22Rv1 (cell line): Measurements from ENCODE around the gene RTP5.

Source experiments
- ZFX ChIP-seq: fragments of 450-650 bp; IDR thresholded peaks from 2 replicates; pipeline ENCODE4 v1.6.1; 2017; ENCODE audit warnings: antibody characterized with exemption, borderline replicate concordance
- TF ChIP-seq, protein P1 (sequence below): fragments of 450-650 bp; IDR thresholded peaks from 2 replicates; pipeline ENCODE4 v1.5.1; 2017; ENCODE audit warnings: mild to moderate bottlenecking

DNA sequence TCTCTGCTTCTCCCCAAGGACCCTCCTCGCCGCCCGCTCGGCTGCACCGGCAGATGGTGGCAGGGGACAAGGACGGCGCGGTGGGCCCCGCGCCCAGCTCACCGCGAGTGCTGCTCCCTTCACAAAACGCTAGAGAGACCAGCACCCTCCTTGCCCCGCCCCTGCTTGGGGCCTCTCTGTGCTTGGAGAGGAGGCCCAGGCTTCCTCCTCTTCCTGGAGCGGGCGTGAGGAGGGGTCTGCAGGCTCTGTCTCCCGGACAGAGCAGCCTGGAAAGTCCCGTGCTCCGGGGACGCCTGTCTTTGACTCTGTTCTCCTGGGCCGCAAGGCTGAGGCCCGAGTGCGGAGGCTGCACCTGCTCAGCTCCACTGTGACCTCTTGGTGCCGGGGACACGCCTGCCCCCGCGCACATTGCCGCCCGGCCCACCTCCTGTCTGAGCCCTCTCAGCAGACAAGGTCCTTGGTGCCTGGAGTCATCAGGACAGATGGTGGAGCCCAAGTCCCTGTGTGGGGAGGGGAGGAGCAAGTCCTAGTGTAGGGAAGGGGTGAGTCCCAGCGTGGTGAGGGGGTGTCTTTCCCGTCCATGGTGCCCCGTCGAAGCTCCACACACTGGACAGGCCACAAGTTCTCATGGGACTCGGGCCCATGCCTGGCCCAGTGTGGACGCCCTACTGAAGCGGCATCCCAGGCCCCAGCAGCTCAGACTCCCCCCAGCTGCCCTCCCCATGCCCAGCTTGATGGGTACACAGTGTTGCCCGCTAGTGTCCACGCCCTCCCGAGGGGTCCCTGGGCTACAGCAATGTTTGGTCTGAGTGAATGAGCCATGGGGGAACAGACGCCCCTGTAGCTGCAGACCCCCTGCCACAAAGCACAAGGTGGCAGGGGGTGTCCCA, 33.8 kb downstream of the RTP5 start:
- TF ChIP-seq, protein P1, sequence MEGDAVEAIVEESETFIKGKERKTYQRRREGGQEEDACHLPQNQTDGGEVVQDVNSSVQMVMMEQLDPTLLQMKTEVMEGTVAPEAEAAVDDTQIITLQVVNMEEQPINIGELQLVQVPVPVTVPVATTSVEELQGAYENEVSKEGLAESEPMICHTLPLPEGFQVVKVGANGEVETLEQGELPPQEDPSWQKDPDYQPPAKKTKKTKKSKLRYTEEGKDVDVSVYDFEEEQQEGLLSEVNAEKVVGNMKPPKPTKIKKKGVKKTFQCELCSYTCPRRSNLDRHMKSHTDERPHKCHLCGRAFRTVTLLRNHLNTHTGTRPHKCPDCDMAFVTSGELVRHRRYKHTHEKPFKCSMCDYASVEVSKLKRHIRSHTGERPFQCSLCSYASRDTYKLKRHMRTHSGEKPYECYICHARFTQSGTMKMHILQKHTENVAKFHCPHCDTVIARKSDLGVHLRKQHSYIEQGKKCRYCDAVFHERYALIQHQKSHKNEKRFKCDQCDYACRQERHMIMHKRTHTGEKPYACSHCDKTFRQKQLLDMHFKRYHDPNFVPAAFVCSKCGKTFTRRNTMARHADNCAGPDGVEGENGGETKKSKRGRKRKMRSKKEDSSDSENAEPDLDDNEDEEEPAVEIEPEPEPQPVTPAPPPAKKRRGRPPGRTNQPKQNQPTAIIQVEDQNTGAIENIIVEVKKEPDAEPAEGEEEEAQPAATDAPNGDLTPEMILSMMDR = no peak
- TF ChIP-seq ZFX = no peak
